Nephron (organoid): Measurements from ENCODE around the gene DSCAM.

Experiments used
- H3K27ac Mint-ChIP-seq, 3 experiments: 2 replicates each; pipeline ENCODE4 v1.8.0; 2020; ENCODE audit warnings: mixed read lengths in 3 of 3, mild to moderate bottlenecking in 2 of 3, moderate library complexity in 1 of 3
- H3K27me3 Mint-ChIP-seq: 2 replicates; pipeline ENCODE4 v1.8.0; 2021; ENCODE audit warnings: low read depth, mild to moderate bottlenecking, moderate library complexity, mixed read lengths
- H3K36me3 Mint-ChIP-seq: 2 replicates; pipeline ENCODE4 v1.8.0; 2020; ENCODE audit warnings: low read depth, mixed read lengths
- H3K4me1 Mint-ChIP-seq: 2 replicates; pipeline ENCODE4 v1.8.0; 2020; ENCODE audit warnings: mixed read lengths
- H3K4me3 Mint-ChIP-seq, 3 experiments: 2 replicates each; pipeline ENCODE4 v1.8.0; 2020; ENCODE audit warnings: mild to moderate bottlenecking in 3 of 3, mixed read lengths in 3 of 3, moderate library complexity in 2 of 3
- H3K9me3 Mint-ChIP-seq: 2 replicates; pipeline ENCODE4 v1.8.0; 2020; ENCODE audit warnings: mixed read lengths
- TF ChIP-seq, protein P1 (sequence below), 3 experiments: fragments of 200-600 bp; sonication (generic); IDR thresholded peaks; one replicate each; pipeline ENCODE4 v1.5.0; 2021; ENCODE audit warnings: antibody characterized with exemption in 3 of 3; ENCODE audit not compliant: unreplicated experiment in 3 of 3

Gene DSCAM

DNA sequence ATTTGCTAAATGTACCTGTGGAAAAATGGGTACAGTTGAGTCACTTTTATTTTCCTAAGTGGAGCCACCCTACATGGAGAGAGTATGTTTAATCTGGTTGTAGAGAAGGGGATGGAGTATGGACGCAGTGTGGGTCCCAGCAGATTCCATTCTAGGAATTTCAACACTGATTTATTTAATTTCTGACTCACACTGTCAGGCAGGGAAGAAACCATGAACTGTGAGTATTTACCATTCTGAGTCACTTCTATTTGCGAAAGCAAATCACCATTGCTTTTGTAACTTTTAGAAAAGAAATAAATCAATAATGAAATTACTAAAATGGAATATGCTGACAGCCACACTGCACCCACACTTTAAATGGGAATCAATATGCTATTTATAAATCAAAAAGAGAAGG lies 339.0 kb downstream of the DSCAM start:
- Mint-ChIP-seq H3K4me1 (no peaks in the 10 kb centered on the region), H3K4me3 (no peak overlapping the region), H3K9me3 (no peaks in the 10 kb centered on the region), H3K27ac (no peak overlapping the region), H3K27me3 (no peaks in the 10 kb centered on the region), H3K36me3 (no peaks in the 10 kb centered on the region)
- TF ChIP-seq, protein P1, sequence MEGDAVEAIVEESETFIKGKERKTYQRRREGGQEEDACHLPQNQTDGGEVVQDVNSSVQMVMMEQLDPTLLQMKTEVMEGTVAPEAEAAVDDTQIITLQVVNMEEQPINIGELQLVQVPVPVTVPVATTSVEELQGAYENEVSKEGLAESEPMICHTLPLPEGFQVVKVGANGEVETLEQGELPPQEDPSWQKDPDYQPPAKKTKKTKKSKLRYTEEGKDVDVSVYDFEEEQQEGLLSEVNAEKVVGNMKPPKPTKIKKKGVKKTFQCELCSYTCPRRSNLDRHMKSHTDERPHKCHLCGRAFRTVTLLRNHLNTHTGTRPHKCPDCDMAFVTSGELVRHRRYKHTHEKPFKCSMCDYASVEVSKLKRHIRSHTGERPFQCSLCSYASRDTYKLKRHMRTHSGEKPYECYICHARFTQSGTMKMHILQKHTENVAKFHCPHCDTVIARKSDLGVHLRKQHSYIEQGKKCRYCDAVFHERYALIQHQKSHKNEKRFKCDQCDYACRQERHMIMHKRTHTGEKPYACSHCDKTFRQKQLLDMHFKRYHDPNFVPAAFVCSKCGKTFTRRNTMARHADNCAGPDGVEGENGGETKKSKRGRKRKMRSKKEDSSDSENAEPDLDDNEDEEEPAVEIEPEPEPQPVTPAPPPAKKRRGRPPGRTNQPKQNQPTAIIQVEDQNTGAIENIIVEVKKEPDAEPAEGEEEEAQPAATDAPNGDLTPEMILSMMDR (IDR thresholded peaks at IDR 0.05; ENCODE audit: unreplicated experiment in 3 of 3) = no peak

DNA sequence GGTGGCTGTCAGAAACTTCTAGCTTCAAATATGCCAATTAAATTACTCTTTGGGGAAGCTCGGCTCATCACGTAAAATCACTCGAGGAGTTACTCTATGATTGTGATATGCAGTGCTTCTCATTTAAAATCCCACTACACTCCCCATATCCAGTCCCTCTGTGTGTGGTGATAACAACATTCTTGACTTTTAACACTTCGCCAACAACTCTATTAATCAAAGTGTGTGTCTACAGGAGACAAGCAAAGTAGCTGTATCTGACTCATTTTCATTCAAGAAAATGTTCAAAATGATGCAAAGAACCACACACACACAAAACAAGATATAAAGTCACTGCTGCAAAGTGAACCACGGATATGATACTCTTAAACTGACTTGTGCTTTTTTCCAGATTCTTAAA lies 341.3 kb downstream of the DSCAM start:
- no peaks in the 10 kb centered on the region for H3K4me1 Mint-ChIP-seq
- no peak overlapping the region for H3K4me3 Mint-ChIP-seq
- H3K27me3 Mint-ChIP-seq = no peaks in the 10 kb centered on the region
- H3K27ac Mint-ChIP-seq = no peak overlapping the region
- TF ChIP-seq, protein P1 (IDR thresholded peaks at IDR 0.05; ENCODE audit: unreplicated experiment in 3 of 3) = no peak
- no peaks in the 10 kb centered on the region for H3K9me3 Mint-ChIP-seq
- H3K36me3 Mint-ChIP-seq = no peaks in the 10 kb centered on the region

DNA sequence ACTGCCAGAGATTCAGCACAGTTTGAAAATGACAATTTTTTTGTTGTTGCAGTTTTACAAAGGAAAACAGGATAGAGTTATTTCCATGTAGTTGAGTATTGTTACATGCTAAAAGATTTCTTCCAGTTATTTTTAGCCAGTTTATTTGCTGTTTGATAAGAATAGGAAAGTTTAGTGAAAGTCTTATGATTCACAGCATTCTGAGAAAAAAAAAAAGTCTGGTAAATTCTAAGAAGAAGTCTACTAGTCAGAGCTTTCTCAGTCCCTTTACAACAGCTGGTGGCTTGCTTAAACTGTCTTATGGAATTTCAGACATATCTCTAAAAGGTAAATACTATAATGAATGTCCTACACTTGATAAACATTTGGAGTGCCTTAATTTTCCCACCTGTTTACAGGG lies 341.7 kb downstream of the DSCAM start:
- Mint-ChIP-seq H3K36me3 (no peaks in the 10 kb centered on the region), H3K4me1 (no peaks in the 10 kb centered on the region), H3K27me3 (no peaks in the 10 kb centered on the region), H3K27ac (no peak overlapping the region), H3K9me3 (no peaks in the 10 kb centered on the region), H3K4me3 (no peak overlapping the region)
- TF ChIP-seq, protein P1 (IDR thresholded peaks at IDR 0.05; ENCODE audit: unreplicated experiment in 3 of 3) = no peak

DNA sequence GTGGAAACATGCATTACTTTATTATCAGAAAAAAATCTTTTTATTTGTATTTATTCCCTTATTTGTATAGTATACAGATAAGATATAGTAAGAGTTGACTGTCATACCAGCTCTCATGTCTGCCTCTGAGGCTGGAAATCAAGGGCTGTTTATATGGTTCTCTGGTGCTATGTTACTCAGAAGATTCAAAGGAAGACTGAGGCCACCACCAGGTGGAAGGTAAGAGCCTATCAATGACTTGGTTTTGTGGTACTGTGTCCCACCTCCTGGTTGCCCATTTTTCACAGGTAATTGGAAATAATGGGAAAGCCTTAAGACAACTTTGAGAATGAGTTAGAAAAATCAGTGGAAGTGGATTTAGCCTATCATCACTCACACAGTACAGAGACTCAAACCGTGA lies 342.1 kb downstream of the DSCAM start:
- Mint-ChIP-seq H3K27ac (no peak overlapping the region), H3K4me1 (no peaks in the 10 kb centered on the region), H3K4me3 (no peak overlapping the region), H3K36me3 (no peaks in the 10 kb centered on the region), H3K27me3 (no peaks in the 10 kb centered on the region), H3K9me3 (no peaks in the 10 kb centered on the region)
- TF ChIP-seq, protein P1 (IDR thresholded peaks at IDR 0.05; ENCODE audit: unreplicated experiment in 3 of 3) = no peak

DNA sequence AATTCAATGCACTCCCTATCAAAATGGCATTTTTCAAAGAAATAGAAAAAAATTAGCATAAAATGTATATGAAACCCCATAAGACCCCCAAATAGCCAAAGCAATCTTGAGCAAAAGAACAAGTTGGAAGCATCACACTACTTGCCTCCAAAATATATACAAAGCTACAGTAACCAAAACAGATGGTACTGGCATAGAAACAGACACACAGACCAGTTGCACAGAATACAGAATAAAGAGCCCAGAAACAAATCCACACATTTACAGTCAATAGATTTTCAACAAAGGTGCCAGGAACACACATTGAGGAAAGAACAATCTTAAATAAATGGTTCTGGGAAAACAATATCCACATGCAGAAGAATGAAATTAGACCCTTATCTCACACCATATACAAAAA lies 350.8 kb downstream of the DSCAM start:
- H3K27ac Mint-ChIP-seq = no peak overlapping the region
- peaks cover 4% of the 10 kb centered on the region for H3K36me3 Mint-ChIP-seq
- H3K4me1 Mint-ChIP-seq = no peaks in the 10 kb centered on the region
- TF ChIP-seq, protein P1 (IDR thresholded peaks at IDR 0.05; ENCODE audit: unreplicated experiment in 3 of 3) = no peak
- H3K4me3 Mint-ChIP-seq = no peak overlapping the region
- peaks cover 6% of the 10 kb centered on the region for H3K27me3 Mint-ChIP-seq
- H3K9me3 Mint-ChIP-seq = peaks cover 18% of the 10 kb centered on the region

DNA sequence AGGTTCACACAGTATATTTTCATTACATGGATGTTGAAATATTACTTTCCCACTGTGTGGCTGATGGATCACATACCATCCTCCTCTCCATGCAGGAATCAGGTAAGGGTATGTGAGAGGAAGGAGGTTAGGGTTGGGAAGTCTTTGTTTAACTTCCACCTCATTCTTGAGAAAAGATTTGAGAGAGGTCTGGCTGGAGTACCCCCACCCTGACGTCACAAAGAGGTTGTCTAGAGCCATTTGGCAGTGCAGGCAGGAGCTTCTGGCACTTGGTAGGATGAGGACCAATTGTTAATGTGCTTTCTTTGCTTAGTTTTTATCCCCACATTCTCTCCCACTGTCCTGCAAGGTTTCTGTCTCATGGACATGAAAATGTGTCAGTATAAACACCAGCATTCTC lies 356.6 kb downstream of the DSCAM start:
- Mint-ChIP-seq H3K9me3 (peaks cover 21% of the 10 kb centered on the region), H3K27ac (no peak overlapping the region), H3K4me3 (no peak overlapping the region), H3K36me3 (peaks cover 4% of the 10 kb centered on the region), H3K27me3 (peaks cover 6% of the 10 kb centered on the region), H3K4me1 (no peaks in the 10 kb centered on the region)
- TF ChIP-seq, protein P1 (IDR thresholded peaks at IDR 0.05; ENCODE audit: unreplicated experiment in 3 of 3) = no peak
